GM12801 (cell line): ENCODE measurements around the gene SLC40A1.

Experiments used
- TF ChIP-seq, protein P1 (sequence below): IDR thresholded peaks from one replicate; pipeline ENCODE4 v1.5.1; 2011; ENCODE audit warnings: control low read depth; ENCODE audit not compliant: insufficient read length; ENCODE audit errors: extremely low read depth

Gene SLC40A1

DNA sequence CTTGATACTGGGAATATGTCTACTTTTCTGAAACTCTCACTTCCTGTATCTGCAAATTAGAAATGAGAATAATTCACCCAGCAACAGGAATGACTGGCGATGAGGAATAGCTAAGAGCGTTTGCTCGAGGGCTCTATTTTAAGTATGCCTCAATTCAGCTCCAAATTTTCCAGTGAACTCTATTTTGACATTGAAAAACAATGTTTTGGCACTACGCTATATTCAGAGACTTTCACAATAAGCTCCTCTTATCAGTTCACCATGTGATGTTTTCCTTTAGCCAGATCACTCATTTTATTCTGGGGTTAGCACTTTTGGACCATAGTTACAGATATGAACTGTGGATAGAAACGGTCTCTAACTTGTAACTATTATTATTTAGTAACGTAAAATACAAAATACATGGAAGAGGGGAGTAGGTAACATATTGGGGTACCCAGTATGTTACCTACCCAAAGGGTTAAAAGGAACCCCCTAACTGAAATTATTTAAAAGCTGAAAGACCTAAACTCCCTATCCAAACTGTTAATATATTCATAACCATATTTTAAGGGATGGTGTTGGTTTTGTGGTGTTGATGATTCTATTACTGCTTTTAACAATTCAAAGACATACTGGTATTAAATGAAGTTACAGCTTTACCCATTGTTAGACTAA lies 28.1 kb downstream of the SLC40A1 start:
- TF ChIP-seq, protein P1, sequence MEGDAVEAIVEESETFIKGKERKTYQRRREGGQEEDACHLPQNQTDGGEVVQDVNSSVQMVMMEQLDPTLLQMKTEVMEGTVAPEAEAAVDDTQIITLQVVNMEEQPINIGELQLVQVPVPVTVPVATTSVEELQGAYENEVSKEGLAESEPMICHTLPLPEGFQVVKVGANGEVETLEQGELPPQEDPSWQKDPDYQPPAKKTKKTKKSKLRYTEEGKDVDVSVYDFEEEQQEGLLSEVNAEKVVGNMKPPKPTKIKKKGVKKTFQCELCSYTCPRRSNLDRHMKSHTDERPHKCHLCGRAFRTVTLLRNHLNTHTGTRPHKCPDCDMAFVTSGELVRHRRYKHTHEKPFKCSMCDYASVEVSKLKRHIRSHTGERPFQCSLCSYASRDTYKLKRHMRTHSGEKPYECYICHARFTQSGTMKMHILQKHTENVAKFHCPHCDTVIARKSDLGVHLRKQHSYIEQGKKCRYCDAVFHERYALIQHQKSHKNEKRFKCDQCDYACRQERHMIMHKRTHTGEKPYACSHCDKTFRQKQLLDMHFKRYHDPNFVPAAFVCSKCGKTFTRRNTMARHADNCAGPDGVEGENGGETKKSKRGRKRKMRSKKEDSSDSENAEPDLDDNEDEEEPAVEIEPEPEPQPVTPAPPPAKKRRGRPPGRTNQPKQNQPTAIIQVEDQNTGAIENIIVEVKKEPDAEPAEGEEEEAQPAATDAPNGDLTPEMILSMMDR: no peak

DNA sequence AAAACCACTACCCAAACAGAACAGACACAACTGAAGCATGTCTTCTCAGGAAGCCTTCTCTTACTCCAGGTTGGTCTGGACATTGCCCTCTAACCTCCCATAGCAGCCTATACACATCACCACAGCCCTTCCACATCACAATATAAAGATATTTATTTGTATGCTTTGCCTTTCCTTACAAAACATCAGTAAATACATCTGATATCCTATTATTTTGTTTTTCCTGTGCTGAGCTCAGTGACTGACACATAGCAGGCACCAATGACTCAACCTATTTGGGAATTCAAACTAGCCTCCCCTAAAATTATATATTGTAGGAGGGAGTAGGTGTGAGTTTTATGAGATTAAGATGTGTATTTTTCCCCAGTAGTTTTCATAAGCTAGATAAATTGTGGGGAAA lies 28.8 kb downstream of the SLC40A1 start:
- TF ChIP-seq, protein P1: no peak

DNA sequence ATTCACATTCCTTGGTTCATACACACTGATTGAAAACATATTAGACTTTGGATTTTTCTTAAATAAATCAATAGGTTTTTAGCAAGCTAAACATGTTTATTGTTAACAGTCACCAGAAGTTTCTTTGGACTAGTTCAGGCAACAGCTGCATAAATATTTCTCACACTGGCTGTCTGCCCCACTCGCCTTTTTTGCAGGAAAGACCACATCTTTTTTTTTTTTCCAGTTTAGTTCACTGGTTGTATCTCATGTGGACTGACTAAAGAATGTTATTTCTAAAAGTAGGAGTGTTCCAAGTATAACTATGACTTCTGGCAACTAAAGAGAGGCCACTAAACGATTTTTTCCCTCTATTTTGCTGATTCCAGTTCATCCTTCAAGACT lies 31.1 kb downstream of the SLC40A1 start:
- TF ChIP-seq, protein P1: no peak

DNA sequence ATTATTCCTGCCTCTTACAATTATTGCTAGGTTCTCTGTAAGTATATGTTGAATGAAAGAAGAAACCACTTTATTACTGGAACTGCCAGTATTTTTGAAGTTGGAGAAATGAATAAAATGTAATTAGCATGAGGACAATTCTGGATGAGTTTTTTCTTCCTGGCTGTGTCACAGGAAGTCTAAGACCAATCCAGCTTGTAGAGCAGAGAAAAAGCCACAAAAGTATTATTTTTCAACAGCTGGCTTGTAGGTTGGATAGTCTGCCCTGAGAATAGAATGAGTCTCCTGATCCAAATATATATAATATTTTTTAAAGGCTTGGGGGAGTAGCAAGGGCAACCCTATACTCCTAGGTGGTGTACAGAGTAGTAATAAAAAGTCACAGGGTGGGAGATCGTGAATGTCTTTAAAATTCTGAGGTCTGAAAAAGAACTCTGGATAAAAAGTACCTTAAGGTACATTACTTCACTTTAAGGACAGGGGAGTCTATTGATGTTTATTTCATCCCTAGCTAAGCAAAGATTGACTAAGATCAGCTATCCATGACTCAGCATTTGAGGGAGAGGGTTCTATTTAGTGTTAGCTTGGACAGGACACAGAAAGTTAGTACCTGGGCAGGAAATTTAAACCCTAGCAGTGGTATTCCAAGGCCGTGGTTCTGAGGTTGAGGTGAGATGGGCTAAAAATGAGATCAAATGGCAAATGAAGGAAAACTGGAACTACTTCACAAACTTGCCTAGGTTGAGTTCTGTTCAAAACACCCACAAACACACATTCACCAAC lies 31.7 kb downstream of the SLC40A1 start:
- TF ChIP-seq, protein P1: no peak

DNA sequence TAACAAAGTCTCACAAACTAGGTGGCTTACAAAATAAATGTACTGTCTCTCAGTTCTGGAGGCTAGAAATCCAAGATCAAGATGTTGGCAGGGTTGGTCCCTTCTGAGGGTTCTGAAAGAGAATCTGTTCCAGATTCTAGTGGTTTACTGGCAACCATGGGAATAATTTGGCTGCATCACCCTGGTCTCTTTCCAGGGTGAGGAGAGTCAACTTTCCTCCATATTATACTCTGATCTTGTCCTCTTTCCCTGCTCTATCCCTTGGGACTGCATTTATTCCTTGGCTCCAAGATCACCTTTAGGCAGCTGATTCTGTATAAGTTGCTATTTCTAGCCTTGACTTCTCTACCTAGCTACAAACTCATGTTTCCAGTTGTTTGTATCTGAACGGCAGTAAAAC lies 35.2 kb downstream of the SLC40A1 start:
- TF ChIP-seq, protein P1: no peak

DNA sequence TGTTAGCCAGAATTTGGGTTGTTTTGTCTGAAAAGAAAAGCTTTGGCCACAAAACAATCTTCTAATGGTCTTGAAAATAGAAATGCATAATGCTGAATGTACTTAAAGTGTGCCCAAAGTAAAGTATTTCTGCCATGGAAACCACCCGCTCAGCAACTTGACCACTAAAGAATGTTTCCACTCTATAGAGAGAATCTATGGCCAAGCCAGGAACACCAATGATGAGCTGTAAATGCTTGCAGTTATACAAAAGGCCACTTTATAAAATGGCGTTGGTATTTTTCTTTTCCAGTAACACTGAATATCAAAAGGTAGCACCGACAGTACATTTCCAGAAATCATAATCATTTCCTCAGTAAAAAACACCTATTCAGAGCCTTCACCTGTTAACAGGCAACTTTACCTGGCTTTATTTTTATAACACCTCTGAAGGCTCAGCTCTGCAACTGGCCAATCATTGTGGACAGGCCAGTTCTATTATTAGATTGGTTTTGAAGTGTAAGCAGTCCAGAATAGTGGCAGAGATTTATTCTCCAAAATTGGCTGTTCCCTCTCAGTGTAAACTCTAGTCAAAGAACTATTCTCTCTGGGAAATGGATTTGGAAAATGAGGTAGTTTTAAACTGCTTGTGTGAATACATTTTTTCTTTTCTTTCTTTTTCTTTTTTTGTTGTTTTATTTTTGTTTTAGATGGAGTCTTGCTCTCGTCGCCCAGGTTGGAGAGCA lies 36.1 kb downstream of the SLC40A1 start:
- TF ChIP-seq, protein P1: no peak

DNA sequence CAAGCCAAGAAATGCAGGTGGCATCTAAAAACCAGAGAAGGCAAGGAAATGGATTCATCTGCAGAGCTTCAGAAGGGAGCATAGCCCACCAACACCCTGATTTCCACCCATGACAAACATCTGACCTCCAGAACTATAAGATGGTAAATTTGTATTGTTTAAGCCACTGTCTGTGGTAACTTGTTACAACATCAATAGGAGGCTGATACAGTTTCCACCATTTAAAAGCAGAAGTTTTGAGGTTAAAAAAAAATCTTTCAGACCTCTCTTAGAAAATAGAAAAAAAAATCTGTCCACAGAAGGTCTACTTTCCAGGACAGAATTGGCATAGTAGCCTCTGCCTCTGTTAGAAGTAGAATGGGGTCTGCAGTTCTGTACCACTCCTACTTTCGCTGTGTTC lies 37.2 kb downstream of the SLC40A1 start:
- TF ChIP-seq, protein P1: no peak
